GM18511 (cell line): ENCODE data around the gene REEP6.

ENCODE experiments used
- ATAC-seq: cut with Tn5 transposase; IDR thresholded peaks from one replicate; pipeline ENCODE4 v1.9.1; 2021; ENCODE audit warnings: mild to moderate bottlenecking, moderate library complexity; ENCODE audit not compliant: unreplicated experiment

The REEP6 gene

DNA sequence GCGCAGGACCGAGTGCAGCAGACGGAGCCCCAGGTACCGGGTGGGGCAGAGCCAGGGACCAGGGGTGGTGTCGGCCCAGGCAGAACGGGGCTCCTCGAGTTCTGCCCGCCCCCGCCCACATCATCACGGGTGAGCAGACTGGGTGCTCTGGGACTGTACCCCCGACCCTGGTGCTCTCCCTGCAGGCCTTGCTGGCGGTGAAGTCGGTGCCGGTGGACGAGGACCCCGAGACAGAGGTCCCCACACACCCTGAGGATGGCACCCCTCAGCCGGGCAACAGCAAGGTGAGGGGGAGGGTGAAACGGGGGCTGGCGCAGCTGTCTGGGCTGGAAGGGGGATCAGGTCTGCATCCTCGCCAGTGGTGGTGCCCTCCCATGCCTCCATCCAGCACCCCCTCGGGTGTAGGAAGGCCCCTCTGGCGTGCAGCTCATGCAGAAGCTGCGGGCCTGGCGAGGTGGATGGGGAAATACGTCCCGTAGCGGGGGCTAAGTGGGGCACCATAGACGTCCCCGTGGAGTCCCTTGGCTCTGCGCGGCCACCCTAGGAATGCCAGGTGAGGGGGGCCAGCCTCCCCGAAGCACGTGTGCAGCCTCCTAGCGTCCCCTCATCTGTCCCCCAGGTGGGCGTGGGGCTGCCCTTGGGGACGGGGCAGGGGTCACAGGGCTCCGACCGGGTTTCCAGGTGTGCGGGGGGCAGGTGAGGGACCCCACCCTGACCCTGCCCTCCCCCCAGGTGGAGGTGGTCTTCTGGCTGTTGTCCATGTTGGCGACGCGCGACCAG lies 34.7 kb upstream of the REEP6 start:
- no peak for ATAC-seq

- ATAC-seq = no peak
Observed at GRCh38 chr19:1457031-1457739, 33.8 kb upstream of the REEP6 start.

GRCh38 chr19:1457892-1458291 lies 33.1 kb upstream of the REEP6 start:
- ATAC-seq = no peak

GRCh38 chr19:1459479-1459878 lies 31.5 kb upstream of the REEP6 start:
- no peak for ATAC-seq

DNA sequence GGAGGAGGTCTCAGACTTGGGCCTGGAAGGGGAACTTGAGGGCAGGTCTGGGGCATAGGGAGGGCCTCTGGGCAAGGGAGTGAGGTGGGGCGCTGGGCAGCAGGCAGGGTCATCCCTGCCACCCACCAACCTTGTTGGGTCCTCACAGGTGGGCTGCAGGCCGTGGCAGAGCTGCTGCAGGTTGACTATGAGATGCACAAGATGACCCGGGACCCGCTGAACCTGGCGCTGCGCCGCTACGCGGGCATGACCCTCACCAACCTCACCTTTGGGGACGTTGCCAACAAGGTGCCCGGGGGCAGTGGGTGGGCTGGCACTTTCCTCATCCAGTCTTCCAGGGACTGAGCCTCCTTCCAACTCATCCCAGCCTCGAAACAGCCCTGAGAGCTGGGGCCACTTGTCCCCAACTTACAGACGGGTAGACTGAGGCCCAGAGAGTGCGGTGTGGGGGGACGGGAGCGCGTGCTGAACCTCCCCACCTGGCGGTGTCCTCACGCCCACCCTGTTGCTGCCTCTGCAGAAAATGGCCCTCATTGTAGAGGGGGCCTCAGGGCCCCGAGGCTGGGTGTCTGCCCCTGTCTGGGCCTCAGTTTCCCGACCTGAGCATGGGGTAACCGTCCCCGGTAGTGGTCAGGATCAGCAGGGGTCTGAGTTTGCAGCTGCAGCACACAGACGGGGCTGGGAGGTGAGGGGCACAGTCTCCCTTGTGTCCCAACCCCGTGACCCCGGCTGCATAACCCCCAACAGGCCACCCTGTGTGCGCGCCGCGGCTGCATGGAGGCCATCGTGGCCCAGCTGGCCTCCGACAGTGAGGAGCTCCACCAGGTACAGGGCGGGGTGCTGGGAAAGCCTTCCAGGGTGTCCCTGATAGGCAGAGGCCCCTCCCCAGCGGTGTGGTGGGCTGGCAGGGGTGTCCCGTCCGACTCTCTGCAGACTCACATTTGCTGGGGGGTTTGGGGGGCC lies 30.7 kb upstream of the REEP6 start:
- ATAC-seq = no peak

DNA sequence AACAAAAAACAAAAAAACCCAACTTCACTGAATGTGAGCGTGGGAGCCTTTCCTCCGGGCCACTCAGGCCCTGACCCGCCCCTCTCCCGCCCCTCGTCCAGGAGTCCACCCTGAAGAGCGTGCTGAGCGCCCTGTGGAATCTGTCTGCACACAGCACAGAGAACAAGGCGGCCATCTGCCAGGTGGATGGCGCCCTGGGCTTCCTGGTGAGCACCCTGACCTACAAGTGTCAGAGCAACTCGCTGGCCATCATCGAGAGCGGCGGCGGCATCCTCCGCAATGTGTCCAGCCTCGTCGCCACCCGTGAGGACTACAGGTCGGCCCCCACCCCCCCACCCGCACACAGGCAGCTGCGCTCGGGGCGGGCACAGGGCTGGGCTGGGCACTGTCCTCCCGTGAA lies 29.1 kb upstream of the REEP6 start:
- ATAC-seq = no peak

DNA sequence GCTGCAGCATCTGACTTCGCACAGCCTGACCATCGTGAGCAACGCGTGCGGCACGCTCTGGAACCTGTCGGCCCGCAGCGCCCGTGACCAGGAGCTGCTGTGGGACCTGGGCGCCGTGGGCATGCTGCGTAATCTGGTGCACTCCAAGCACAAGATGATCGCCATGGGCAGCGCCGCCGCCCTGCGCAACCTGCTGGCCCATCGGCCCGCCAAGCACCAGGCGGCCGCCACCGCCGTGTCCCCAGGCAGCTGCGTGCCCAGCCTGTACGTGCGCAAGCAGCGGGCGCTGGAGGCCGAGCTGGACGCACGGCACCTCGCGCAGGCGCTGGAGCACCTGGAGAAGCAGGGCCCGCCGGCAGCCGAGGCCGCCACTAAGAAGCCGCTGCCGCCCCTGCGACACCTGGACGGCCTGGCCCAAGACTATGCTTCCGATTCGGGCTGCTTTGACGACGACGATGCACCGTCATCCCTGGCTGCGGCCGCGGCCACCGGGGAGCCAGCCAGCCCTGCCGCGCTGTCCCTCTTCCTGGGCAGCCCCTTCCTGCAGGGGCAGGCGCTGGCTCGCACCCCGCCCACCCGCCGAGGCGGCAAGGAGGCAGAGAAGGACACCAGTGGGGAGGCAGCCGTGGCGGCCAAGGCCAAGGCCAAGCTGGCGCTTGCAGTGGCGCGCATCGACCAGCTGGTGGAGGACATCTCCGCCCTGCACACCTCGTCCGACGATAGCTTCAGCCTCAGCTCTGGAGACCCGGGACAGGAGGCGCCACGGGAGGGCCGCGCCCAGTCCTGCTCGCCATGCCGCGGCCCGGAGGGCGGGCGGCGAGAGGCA lies 25.6 kb upstream of the REEP6 start:
- ATAC-seq = no peak

GRCh38 chr19:1466018-1466460 lies 24.9 kb upstream of the REEP6 start:
- no peak for ATAC-seq

DNA sequence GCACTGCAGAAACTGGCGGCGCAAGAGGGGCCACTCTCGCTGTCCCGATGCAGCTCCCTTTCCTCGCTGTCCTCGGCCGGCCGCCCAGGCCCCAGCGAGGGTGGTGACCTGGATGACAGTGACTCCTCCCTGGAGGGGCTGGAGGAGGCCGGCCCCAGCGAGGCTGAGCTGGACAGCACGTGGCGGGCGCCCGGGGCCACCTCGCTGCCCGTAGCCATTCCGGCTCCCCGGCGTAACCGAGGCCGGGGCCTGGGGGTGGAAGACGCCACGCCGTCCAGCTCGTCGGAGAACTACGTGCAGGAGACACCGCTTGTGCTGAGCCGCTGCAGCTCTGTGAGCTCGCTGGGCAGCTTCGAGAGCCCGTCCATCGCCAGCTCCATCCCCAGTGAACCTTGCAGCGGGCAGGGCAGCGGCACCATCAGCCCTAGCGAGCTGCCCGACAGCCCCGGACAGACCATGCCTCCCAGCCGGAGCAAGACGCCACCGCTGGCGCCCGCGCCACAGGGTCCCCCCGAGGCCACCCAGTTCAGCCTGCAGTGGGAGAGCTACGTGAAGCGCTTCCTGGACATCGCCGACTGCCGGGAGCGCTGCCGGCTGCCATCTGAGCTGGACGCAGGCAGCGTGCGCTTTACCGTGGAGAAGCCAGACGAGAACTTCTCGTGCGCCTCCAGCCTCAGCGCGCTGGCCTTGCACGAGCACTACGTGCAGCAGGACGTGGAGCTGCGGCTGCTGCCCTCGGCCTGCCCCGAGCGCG lies 24.3 kb upstream of the REEP6 start:
- no peak for ATAC-seq

- no peak for ATAC-seq
Observed at GRCh38 chr19:1467215-1467489, 23.8 kb upstream of the REEP6 start.

GRCh38 chr19:1467490-1468273 lies 23.3 kb upstream of the REEP6 start:
- ATAC-seq = no peak

- ATAC-seq = no peak
Observed at GRCh38 chr19:1468274-1468820, 22.6 kb upstream of the REEP6 start.

- no peak for ATAC-seq
Observed at GRCh38 chr19:1468821-1469254, 22.1 kb upstream of the REEP6 start.

- no peak for ATAC-seq
Observed at GRCh38 chr19:1469255-1470054, 21.5 kb upstream of the REEP6 start.

- no peak for ATAC-seq
Observed at GRCh38 chr19:1470055-1470304, 21.0 kb upstream of the REEP6 start.

DNA sequence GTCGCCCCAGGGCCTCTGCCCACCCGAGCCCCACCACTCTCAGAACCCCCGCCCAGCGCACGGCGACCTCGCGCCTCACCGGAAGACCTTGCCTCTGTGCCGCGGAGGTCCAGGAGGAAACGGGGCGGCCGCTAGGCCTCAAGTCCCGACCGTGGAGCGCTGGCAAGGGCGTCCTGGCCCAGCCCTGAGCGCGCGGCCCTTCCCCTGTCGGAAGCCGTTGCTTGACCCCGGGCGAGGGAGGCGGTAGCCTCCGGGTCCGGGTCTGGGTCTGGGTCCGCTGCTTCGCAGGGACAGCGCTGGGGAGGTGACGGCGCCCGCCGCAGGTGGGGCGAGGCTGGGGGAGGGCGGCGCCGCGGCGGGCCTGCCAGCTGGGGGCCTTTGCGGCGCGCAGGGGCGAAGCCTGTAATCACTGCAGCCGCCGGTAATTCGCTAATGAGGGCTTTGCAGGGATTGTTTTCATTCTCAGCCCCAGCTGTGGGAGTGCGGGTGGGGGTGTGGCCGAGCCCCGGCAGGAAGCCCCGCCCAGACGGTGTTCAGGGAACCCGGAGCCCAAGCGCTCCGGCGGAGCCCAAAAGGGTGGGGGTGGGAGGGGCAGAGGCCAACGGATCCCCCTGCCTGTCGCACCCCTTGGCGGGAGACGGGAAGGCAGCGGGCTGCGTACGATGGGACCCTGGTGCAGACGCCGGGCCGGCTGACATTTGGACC lies 20.5 kb upstream of the REEP6 start:
- ATAC-seq = no peak

- no peak for ATAC-seq
Observed at GRCh38 chr19:1471010-1471514, 19.9 kb upstream of the REEP6 start.
